Heart right ventricle (tissue), 16 donors: ENCODE measurements around the gene CLEC19A. TPM values are rescaled to one million over a fixed set of nuclear protein-coding genes. Genes with fewer than 3 reads are reported as not detected.

Source experiments
- ATAC-seq, 8 donors: fragments of 200-7000 bp; cut with Tn5 transposase; one replicate each; pipeline ENCODE4 v1.9.1; 2020; ENCODE audit warnings: mild to moderate bottlenecking in 8 of 8, moderate library complexity in 8 of 8, moderate number of reproducible peaks in 1 of 8
- DNase-seq, 2 donors: peaks; one replicate each; pipeline ENCODE4 v3.0.0-alpha.2; 2020
- H3K27ac ChIP-seq, 10 donors: fragments of 200-600 bp; sonication (generic) in 2 of 10; one replicate each; pipeline versions ENCODE4 v1.5.0 to v1.8.0; 2020 to 2022; ENCODE audit warnings: mild to moderate bottlenecking in 3 of 10
- H3K27me3 ChIP-seq, 7 donors: fragments of 200-600 bp; one replicate each; pipeline ENCODE4 v1.8.0; 2021 to 2022; ENCODE audit warnings: mild to moderate bottlenecking in 2 of 7
- H3K36me3 ChIP-seq, 9 donors: fragments of 200-600 bp; sonication (generic) in 1 of 9; one replicate each; pipeline versions ENCODE4 v1.5.0 to v1.8.0; 2020 to 2022; ENCODE audit warnings: mild to moderate bottlenecking in 2 of 9
- H3K4me1 ChIP-seq, 9 donors: fragments of 200-600 bp; sonication (generic) in 1 of 9; one replicate each; pipeline versions ENCODE4 v1.5.0 to v1.8.0; 2020 to 2022; ENCODE audit warnings: mild to moderate bottlenecking in 4 of 9
- H3K4me3 ChIP-seq, 10 donors: fragments of 200-600 bp; sonication (generic) in 2 of 10; one replicate each; pipeline versions ENCODE4 v1.5.0 to v1.8.0; 2020 to 2022; ENCODE audit warnings: mild to moderate bottlenecking in 7 of 10, moderate library complexity in 2 of 10
- H3K9me3 ChIP-seq, 11 donors: fragments of 200-600 bp in 10 of 11; sonication (generic) in 2 of 11; one replicate each; pipeline versions ENCODE4 v1.5.0 to v1.8.0; 2013 to 2022; ENCODE audit warnings: mild to moderate bottlenecking in 2 of 11, control low read depth in 1 of 11, moderate library complexity in 1 of 11
- WGBS, 2 donors: extraction: QIAGEN DNeasy Blood & Tissue Kit; methylation state at CpG; one replicate each; pipeline ENCODE4 v1.1.7; 2013; ENCODE audit warnings: inconsistent platforms in 1 of 2; 5-methylcytosine and 5-hydroxymethylcytosine counted together
- intact Hi-C, 10 donors: fragments of 100-400 bp; cut with DNase I; formaldehyde crosslinking; loops; one replicate each; pipeline versions ENCODE4 v1.11.1 to v1.14.2; 2022
- polyA plus RNA-seq, 2 donors: library from polyadenylated mRNA; stranded (reverse); fragments of 200-250 nt; gene quantifications; one replicate each; pipeline ENCODE4 v1.2.3, GENCODE V29; 2013
- total RNA-seq, 10 donors: library from RNA; stranded (reverse); fragmentation: NEBNext Ultra II Directional in 3 of 10; extraction: Animal tissue kit (Norgen Biotek cat#: 25700) in 3 of 10; gene quantifications; one replicate each; pipeline versions ENCODE4 v1.2.1 to v1.2.4, GENCODE V29; 2021 to 2023
- TF ChIP-seq, protein P1 (sequence below), 9 donors: fragments of 200-600 bp; sonication (generic) in 2 of 9; IDR thresholded peaks; one replicate each; pipeline versions ENCODE4 v1.5.0 to v1.8.0; 2021 to 2022; ENCODE audit warnings: antibody characterized with exemption in 9 of 9, mild to moderate bottlenecking in 5 of 9, moderate library complexity in 1 of 9
- donor health status: Arrhythmogenic right ventricular cardiomyopathy.
- donor health status: ischemic (EF 13 %, LVEDD 7.1; RV severe dilation, severe dysfunction).
- donor health status: healthy with polysubstance abuse.
- donor health status: DM: no; HTN: yes; CAD: no.
- donor health status: DM: no; HTN: no; CAD: no.
- donor health status: ischemic (EF 25% LVEDD 6.9; RV normal size, moderate dysfunction).
- donor health status: ischemic (EF 25% LVEDD 5.7; RV mildly dilated, moderate dysfunction).
- donor health status: healthy.
- donor health status: DM: yes; HTN: yes; CAD: no.
- donor health status: Ischemic cardiomyopathy.
- donor health status: ischemic (EF 35%, LVEDD 5.7; RV mildly dilated, moderate dysfunction).
- donor health status: nonischemic (EF 11% LVEDD 7.7; RV severe dilation, severe dysfunction).
- donor health status: DM: yes; HTN: yes; CAD: no.
- donor health status: PGD.
- donor health status: ischemic (EF 29% LVEDD 5.4; RV normal size, mild dysfunction).
- donor health status: nonischemic (EF 23%, LVEDD 6.1; RV moderate dilation, normal function).

The CLEC19A gene
- total and polyA plus RNA-seq, 12 donors = not detected

DNA sequence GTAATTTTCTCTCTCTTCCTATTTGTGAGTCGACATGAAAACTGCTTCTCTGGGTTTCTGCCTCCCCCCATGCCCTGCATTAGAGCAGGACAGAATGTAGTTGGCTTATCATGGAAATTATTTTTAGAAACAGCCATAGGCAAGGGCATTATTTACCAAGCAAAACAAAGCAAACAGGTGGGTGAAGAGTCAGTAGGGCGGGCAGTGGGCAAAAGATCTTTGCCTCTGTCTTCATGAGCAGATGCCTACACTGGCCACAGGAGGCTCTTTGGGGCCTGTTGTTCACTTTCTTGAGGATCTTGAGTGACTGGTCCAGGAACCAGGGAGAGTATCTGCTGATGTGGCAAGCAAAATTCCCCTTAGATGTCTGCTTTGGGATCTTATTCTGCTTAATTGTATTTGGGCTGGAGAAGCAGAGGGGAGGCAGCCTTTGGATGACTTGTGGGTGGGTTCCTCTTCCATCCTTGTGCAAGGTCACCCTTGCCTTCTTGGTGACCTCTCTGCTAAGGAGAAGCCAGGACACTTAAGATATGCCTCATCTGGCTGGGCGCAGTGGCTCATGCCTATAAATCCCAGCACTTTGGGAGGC, 42.5 kb upstream of the CLEC19A start:
- Histone ChIP-seq H3K4me3 (no peak overlapping the region), H3K36me3 (no peaks in the 10 kb centered on the region), H3K27me3 (no peaks in the 10 kb centered on the region), H3K27ac (no peak overlapping the region), H3K9me3 (peaks cover 0 to 11% (median 0%) of the 10 kb centered on the region in 11 donors), H3K4me1 (no peaks in the 10 kb centered on the region)
- ATAC-seq (no peak), DNase-seq (no peak)
- WGBS, 2 donors = 89 to 91% methylated on average over 3 of the region's 3 CpGs
- intact Hi-C loops = no loop called here
- TF ChIP-seq, protein P1, sequence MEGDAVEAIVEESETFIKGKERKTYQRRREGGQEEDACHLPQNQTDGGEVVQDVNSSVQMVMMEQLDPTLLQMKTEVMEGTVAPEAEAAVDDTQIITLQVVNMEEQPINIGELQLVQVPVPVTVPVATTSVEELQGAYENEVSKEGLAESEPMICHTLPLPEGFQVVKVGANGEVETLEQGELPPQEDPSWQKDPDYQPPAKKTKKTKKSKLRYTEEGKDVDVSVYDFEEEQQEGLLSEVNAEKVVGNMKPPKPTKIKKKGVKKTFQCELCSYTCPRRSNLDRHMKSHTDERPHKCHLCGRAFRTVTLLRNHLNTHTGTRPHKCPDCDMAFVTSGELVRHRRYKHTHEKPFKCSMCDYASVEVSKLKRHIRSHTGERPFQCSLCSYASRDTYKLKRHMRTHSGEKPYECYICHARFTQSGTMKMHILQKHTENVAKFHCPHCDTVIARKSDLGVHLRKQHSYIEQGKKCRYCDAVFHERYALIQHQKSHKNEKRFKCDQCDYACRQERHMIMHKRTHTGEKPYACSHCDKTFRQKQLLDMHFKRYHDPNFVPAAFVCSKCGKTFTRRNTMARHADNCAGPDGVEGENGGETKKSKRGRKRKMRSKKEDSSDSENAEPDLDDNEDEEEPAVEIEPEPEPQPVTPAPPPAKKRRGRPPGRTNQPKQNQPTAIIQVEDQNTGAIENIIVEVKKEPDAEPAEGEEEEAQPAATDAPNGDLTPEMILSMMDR (IDR thresholded peaks at IDR 0.05) = no peak

DNA sequence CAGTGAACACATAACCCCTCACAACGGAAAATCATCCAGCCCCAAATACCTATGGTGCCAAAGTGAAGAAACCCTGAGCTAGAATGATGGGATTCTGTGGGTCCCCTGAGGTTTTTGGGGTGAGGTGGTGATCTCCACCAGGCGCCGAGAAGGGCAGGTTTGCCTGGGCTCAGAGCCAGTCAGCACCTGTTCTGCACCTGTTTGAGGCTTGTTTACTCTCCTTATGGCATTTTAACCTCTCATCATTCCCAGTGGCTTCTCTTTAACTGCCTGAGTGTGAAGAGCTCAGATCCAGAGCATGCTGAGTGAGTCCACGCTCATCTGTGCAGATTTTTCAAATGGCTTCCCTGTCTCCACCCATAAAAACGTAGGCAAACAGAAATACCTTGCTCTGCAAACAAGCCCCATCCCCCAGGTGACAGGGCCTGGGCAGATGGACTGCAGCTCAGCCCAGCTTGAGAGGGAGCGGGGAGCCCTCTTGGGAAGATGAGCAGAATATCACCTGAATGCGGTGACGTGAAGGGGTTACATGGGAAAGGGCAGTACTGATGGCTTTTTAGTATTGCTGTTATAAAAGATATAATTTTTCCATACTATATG, 40.1 kb upstream of the CLEC19A start:
- no peak overlapping the region for H3K27ac ChIP-seq
- H3K27me3 ChIP-seq = no peaks in the 10 kb centered on the region
- ATAC-seq = no peak
- H3K36me3 ChIP-seq = no peaks in the 10 kb centered on the region
- H3K9me3 ChIP-seq = peaks cover 0 to 15% (median 0%) of the 10 kb centered on the region in 11 donors
- no peak for DNase-seq
- no peak overlapping the region for H3K4me3 ChIP-seq
- no peaks in the 10 kb centered on the region for H3K4me1 ChIP-seq
- intact Hi-C loops = no loop called here
- TF ChIP-seq, protein P1 (IDR thresholded peaks at IDR 0.05) = no peak
- WGBS, 2 donors = 81 to 87% methylated on average over 8 of the region's 8 CpGs

- Histone ChIP-seq H3K4me1 (no peaks in the 10 kb centered on the region), H3K9me3 (peaks cover 0 to 8% (median 0%) of the 10 kb centered on the region in 11 donors), H3K4me3 (no peak overlapping the region), H3K27ac (no peak overlapping the region), H3K27me3 (peaks cover 0 to 6% (median 0%) of the 10 kb centered on the region in 7 donors), H3K36me3 (no peaks in the 10 kb centered on the region)
- DNase-seq (no peak), ATAC-seq (no peak)
- 77 to 80% methylated on average over 2 of the region's 2 CpGs for WGBS, 2 donors
- TF ChIP-seq, protein P1 (IDR thresholded peaks at IDR 0.05) = no peak
- intact Hi-C loops = no loop called here
These were observed 32.6 kb upstream of the CLEC19A start for GRCh38 chr16:19252904-19253303.

DNA sequence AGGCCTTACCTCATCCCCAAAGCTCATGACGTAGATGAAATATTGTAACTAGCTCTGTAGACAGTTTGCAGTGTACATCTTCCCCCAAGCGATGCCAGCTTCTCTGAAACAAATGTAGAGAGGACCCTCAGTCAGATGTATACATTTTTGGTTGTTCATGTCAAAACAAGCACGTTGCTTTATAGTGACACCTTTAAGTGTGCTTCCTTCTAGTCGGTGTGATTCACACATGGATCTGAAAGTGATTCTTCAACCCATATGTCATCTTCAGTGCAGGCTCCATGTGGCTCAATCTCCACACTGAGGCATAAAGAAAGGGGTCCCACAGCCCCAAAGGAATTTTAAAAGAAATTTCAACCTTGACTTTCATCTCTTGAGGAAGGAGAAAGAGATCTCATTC, 30.9 kb upstream of the CLEC19A start:
- H3K36me3 ChIP-seq = no peaks in the 10 kb centered on the region
- H3K4me1 ChIP-seq = no peaks in the 10 kb centered on the region
- intact Hi-C loops = no loop called here
- peaks cover 0 to 11% (median 0%) of the 10 kb centered on the region in 7 donors for H3K27me3 ChIP-seq
- no peak overlapping the region for H3K4me3 ChIP-seq
- DNase-seq (no peak), ATAC-seq (no peak)
- TF ChIP-seq, protein P1 (IDR thresholded peaks at IDR 0.05) = no peak
- WGBS, 2 donors = 80 to 83% methylated on average over 4 of the region's 4 CpGs
- H3K9me3 ChIP-seq = no peaks in the 10 kb centered on the region
- no peak overlapping the region for H3K27ac ChIP-seq
